H1 (cell line): ENCODE data around the gene ETV1. TPM values are rescaled to one million over a fixed set of nuclear protein-coding genes. Genes with fewer than 3 reads are reported as not detected.

Experiments used
- CTCF ChIA-PET: fragments of 300-600 bp; sonication (Branson Sonifier 250); formaldehyde crosslinking; loops from one replicate; lab custom pipeline; 2021; ENCODE audit not compliant: partially characterized antibody; lab: Charles Lee
- POLR2A ChIA-PET: fragments of 300-600 bp; sonication (Branson Sonifier 250); formaldehyde crosslinking; loops from one replicate; lab custom pipeline; 2021; ENCODE audit warnings: inconsistent platforms; ENCODE audit not compliant: partially characterized antibody; lab: Charles Lee
- DNase-seq, 2 experiments: peaks; one replicate each; pipeline versions ENCODE4 v3.0.0 to v3.0.0-alpha.2; 2010 to 2022; ENCODE audit warnings: low spot score in 2 of 2, low read depth in 1 of 2, mixed read lengths in 1 of 2
- FAIRE-seq: peaks from 2 replicates; lab custom pipeline; 2011; peaks lifted over from hg19 to GRCh38; lab: Jason Lieb, UNC
- H2AFZ ChIP-seq: 2 replicates; pipeline ENCODE4 v1.8.1; 2012; ENCODE audit warnings: low read length, inconsistent platforms
- H2AK5ac ChIP-seq: 2 replicates; pipeline ENCODE4 v1.6.1; 2013; ENCODE audit warnings: low read depth, low read length
- H2BK120ac ChIP-seq: replicated peaks from 2 replicates; pipeline ENCODE3; 2013; ENCODE audit warnings: low read depth, low read length, inconsistent platforms
- H2BK12ac ChIP-seq: 2 replicates; pipeline ENCODE4 v1.6.1; 2013; ENCODE audit warnings: low read depth, low read length
- H2BK15ac ChIP-seq: 2 replicates; pipeline ENCODE4 v1.6.1; 2013; ENCODE audit warnings: low read length
- H2BK20ac ChIP-seq: 2 replicates; pipeline ENCODE4 v1.6.1; 2013; ENCODE audit warnings: low read length
- H2BK5ac ChIP-seq: 2 replicates; pipeline ENCODE4 v1.6.1; 2013; ENCODE audit warnings: low read depth, low read length
- H3K14ac ChIP-seq: 2 replicates; pipeline ENCODE4 v1.6.1; 2013; ENCODE audit warnings: inconsistent platforms; ENCODE audit not compliant: insufficient read length
- H3K18ac ChIP-seq: 2 replicates; pipeline ENCODE4 v1.6.1; 2013; ENCODE audit warnings: low read length; ENCODE audit errors: extremely low read depth
- H3K23ac ChIP-seq: 2 replicates; pipeline ENCODE4 v1.6.1; 2013; ENCODE audit warnings: inconsistent platforms; ENCODE audit not compliant: insufficient read length
- H3K23me2 ChIP-seq: 2 replicates; pipeline ENCODE4 v1.6.1; 2013; ENCODE audit warnings: low read depth, low read length
- H3K27ac ChIP-seq: 2 replicates; pipeline ENCODE4 v1.6.1; 2011; ENCODE audit warnings: low read depth, low read length, inconsistent platforms
- H3K27me3 ChIP-seq, 4 experiments: replicated peaks in 1 of 4; 1 replicate in 1 of 4; 2 replicates in 3 of 4; pipeline versions ENCODE4 v1.6.1 to v1.8.1; 2011 to 2013; ENCODE audit warnings: low read length in 3 of 4, mild to moderate bottlenecking in 3 of 4, inconsistent platforms in 2 of 4, mixed read lengths in 2 of 4, moderate library complexity in 1 of 4; ENCODE audit not compliant: control insufficient read depth in 3 of 4, insufficient read depth in 3 of 4; ENCODE audit errors: extremely low read depth in 1 of 4
- H3K36me3 ChIP-seq, 4 experiments: 2 replicates each; pipeline versions ENCODE4 v1.6.1 to v1.8.1; 2011 to 2013; ENCODE audit warnings: mild to moderate bottlenecking in 4 of 4, low read length in 3 of 4, moderate library complexity in 2 of 4, control low read depth in 1 of 4, inconsistent platforms in 1 of 4; ENCODE audit not compliant: insufficient read depth in 4 of 4, control insufficient read depth in 2 of 4
- H3K4ac ChIP-seq: replicated peaks from 2 replicates; pipeline ENCODE3; 2013; ENCODE audit warnings: low read length, low read depth, mixed read lengths, inconsistent platforms; ENCODE audit not compliant: insufficient read length
- H3K4me1 ChIP-seq, 4 experiments: replicated peaks in 1 of 4; 1 replicate in 1 of 4; 2 replicates in 3 of 4; pipeline versions ENCODE4 v1.6.1 to v1.8.1; 2011 to 2013; ENCODE audit warnings: low read length in 3 of 4, inconsistent platforms in 2 of 4, mixed read lengths in 1 of 4; ENCODE audit not compliant: insufficient read depth in 4 of 4, control insufficient read depth in 3 of 4
- H3K4me2 ChIP-seq, 2 experiments: 2 replicates each; pipeline versions ENCODE4 v1.6.1 to v1.8.1; 2011 to 2013; ENCODE audit warnings: low read depth in 2 of 2, low read length in 2 of 2, control low read depth in 1 of 2, inconsistent platforms in 1 of 2, mild to moderate bottlenecking in 1 of 2; ENCODE audit not compliant: insufficient read depth in 1 of 2
- H3K4me3 ChIP-seq, 4 experiments: fragments of 200-600, 300-600 bp in 1 of 4; sonication (generic), shearing (Covaris generic), sonication (Bioruptor Twin) in 1 of 4; 2 replicates each; pipeline versions ENCODE4 v1.5.1 to v1.8.1; 2011 to 2016; ENCODE audit warnings: low read length in 4 of 4, low read depth in 3 of 4, control low read depth in 2 of 4, inconsistent platforms in 2 of 4, mild to moderate bottlenecking in 2 of 4, mixed read lengths in 1 of 4, moderate library complexity in 1 of 4; ENCODE audit not compliant: insufficient read depth in 2 of 4; ENCODE audit errors: extremely low read depth in 1 of 4
- H3K56ac ChIP-seq: replicated peaks from 2 replicates; pipeline ENCODE3; 2013; ENCODE audit warnings: low read depth, mild to moderate bottlenecking, mixed read lengths, low read length, inconsistent platforms; ENCODE audit not compliant: insufficient read length
- H3K79me1 ChIP-seq: 2 replicates; pipeline ENCODE4 v1.6.1; 2013; ENCODE audit warnings: low read depth, low read length, control low read depth
- H3K79me2 ChIP-seq, 2 experiments: 2 replicates each; pipeline versions ENCODE4 v1.6.1 to v1.8.1; 2012 to 2013; ENCODE audit warnings: low read length in 2 of 2, mild to moderate bottlenecking in 2 of 2, inconsistent platforms in 1 of 2; ENCODE audit not compliant: insufficient read depth in 2 of 2, control insufficient read depth in 1 of 2
- H3K9ac ChIP-seq, 4 experiments: replicated peaks in 1 of 4; 1 replicate in 1 of 4; 2 replicates in 3 of 4; pipeline versions ENCODE4 v1.6.1 to v1.8.1; 2011 to 2013; ENCODE audit warnings: low read depth in 3 of 4, low read length in 3 of 4, control low read depth in 2 of 4, mild to moderate bottlenecking in 2 of 4, moderate library complexity in 2 of 4, inconsistent platforms in 1 of 4; ENCODE audit errors: extremely low read depth in 1 of 4
- H3K9me3 ChIP-seq, 2 experiments: 2 replicates each; pipeline versions ENCODE4 v1.6.1 to v1.8.1; 2012 to 2013; ENCODE audit warnings: mild to moderate bottlenecking in 2 of 2, moderate library complexity in 2 of 2, control low read depth in 1 of 2, inconsistent platforms in 1 of 2, low read depth in 1 of 2, low read length in 1 of 2, mixed read lengths in 1 of 2; ENCODE audit not compliant: insufficient read depth in 2 of 2
- H4K20me1 ChIP-seq, 2 experiments: replicated peaks in 1 of 2; 2 replicates each; pipeline versions ENCODE3 to v1.8.1; 2011 to 2013; ENCODE audit warnings: inconsistent platforms in 2 of 2, low read length in 2 of 2, mild to moderate bottlenecking in 1 of 2; ENCODE audit not compliant: insufficient read depth in 2 of 2, control insufficient read depth in 1 of 2
- H4K5ac ChIP-seq: 2 replicates; pipeline ENCODE4 v1.6.1; 2013; ENCODE audit warnings: low read length, low read depth, mixed read lengths, inconsistent platforms; ENCODE audit not compliant: insufficient read length
- H4K8ac ChIP-seq: 2 replicates; pipeline ENCODE4 v1.8.0; 2013; ENCODE audit warnings: mild to moderate bottlenecking, moderate library complexity, low read length, inconsistent platforms; ENCODE audit not compliant: insufficient read depth; ENCODE audit errors: extremely low read depth
- H4K91ac ChIP-seq: replicated peaks from 2 replicates; pipeline ENCODE3; 2013; ENCODE audit warnings: low read length, mixed read lengths, inconsistent platforms; ENCODE audit not compliant: insufficient read length
- CHD2 ChIP-seq: IDR thresholded peaks from 2 replicates; pipeline ENCODE4 v1.6.1; 2012; ENCODE audit warnings: low read length, improper control_type of control experiment
- GTF2F1 ChIP-seq: IDR thresholded peaks from 2 replicates; pipeline ENCODE4 v1.6.1; 2012; ENCODE audit warnings: low read depth, low read length, improper control_type of control experiment, borderline replicate concordance
- POLR2A ChIP-seq, 2 experiments: IDR thresholded peaks; 1 replicate in 1 of 2; 2 replicates in 1 of 2; pipeline ENCODE4 v1.6.1; 2011; ENCODE audit warnings: low read depth in 2 of 2, low read length in 2 of 2, mild to moderate bottlenecking in 2 of 2; ENCODE audit errors: control extremely low read depth in 1 of 2
- YY1 ChIP-seq: IDR thresholded peaks from 2 replicates; pipeline ENCODE4 v1.6.1; 2011; ENCODE audit warnings: low read depth, mild to moderate bottlenecking, low read length
- WGBS, 2 experiments: shearing (Covaris generic) in 1 of 2; methylation state at CpG; one replicate each; pipeline versions ENCODE4 v1.1.6 to v1.1.7; 2013 to 2015; ENCODE audit warnings: low lambda C conversion rate in 2 of 2, mixed read lengths in 2 of 2, inconsistent platforms in 1 of 2, low coverage in 1 of 2, missing lambda C conversion rate in 1 of 2; ENCODE audit not compliant: insufficient replicate concordance in 2 of 2, insufficient coverage in 1 of 2, insufficient read length in 1 of 2; ENCODE audit errors: extremely low coverage in 1 of 2, missing lambda C conversion rate in 1 of 2; 5-methylcytosine and 5-hydroxymethylcytosine counted together
- polyA plus RNA-seq, 7 experiments: library from polyadenylated mRNA; depleted of rRNA in 3 of 7; stranded (reverse) in 5 of 7; unstranded in 2 of 7; fragments of >200 nt in 5 of 7; fragments of 200-250 nt in 2 of 7; gene quantifications; 1 replicate in 5 of 7; 2 replicates in 1 of 7; 4 replicates in 1 of 7; pipeline versions ENCODE4 v1.2.1 to v1.2.3, GENCODE V29; 2011 to 2013; ENCODE audit warnings: missing spikeins in 2 of 7, mixed read lengths in 2 of 7
- total RNA-seq: library from RNA; stranded (reverse); fragmentation: NEBNext Ultra II Directional; extraction: Animal tissue kit (Norgen Biotek cat#: 25700); gene quantifications from 2 replicates; pipeline ENCODE4 v1.2.1, GENCODE V29; 2021

ETV1 gene
- total and polyA plus RNA-seq, 2 of the 8 experiments (the other 6 are each of a cell fraction or from before 2014, with no cell fraction given), result 58.3 to 91.2 TPM

DNA sequence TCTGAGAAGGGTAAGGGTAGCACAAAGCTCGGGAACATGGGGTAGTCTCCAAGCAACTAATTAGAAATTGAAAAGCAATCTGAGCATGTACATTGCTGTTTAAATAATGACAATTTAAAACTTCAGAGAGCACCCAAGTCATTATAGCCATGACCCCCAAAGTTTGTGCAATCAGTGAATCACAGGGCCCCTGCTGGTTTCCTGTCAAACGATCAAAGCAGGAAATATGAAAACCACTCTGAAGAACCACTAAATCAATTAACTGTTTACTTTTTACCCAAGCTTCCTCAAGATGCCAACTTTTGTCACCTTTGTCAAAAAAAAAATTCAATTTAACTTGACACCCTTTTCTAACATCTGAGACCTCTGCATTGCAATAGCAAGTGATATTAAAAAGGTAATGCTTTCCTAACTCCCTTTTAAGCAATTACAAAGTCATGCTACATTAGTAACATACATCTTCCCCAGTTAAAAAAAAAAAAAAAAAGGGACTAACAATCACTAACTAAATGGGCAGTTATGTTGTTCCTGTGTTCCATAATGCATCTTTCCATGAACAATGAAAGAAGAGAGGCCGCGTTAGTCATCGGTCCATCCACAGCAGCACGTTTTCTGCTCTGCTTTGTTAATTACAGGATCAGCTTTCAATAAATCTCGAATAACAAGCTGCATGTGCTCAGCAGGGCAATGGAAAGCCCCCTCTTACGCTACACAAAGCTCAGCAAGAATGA is 80.6 kb downstream of the ETV1 start:
- H3K23ac ChIP-seq, result no peak overlapping the region
- TF ChIP-seq YY1 (no peak), CHD2 (no peak), GTF2F1 (no peak), POLR2A (IDR thresholded peaks at IDR 0.05; ENCODE audit: control extremely low read depth in 1 of 2, low read depth in 2 of 2, low read length in 2 of 2) (no peak)
- H3K36me3 ChIP-seq, result peaks cover 0 to 30% (median 17%) of the 10 kb centered on the region in 4 experiments; a peak in 6 of 8 replicates
- no peak overlapping the region for H4K91ac ChIP-seq
- no peak overlapping the region for H2BK15ac ChIP-seq
- no peaks in the 10 kb centered on the region for H3K23me2 ChIP-seq
- no peaks in the 10 kb centered on the region for H3K79me1 ChIP-seq
- no peak overlapping the region for H3K27ac ChIP-seq
- H2BK5ac ChIP-seq, result no peak overlapping the region
- no peaks in the 10 kb centered on the region for H3K27me3 ChIP-seq
- H2BK120ac ChIP-seq, result no peak overlapping the region
- no peak for FAIRE-seq
- H3K4me1 ChIP-seq, result no peaks in the 10 kb centered on the region; a peak in 2 of 7 replicates
- no peak overlapping the region for H3K18ac ChIP-seq
- H3K9me3 ChIP-seq, result no peaks in the 10 kb centered on the region
- no peaks in the 10 kb centered on the region for H3K79me2 ChIP-seq
- no peak overlapping the region; a peak in 1 of 7 replicates for H3K9ac ChIP-seq
- WGBS, 2 experiments, result 85% methylated on average over 8 of the region's 8 CpGs; no CpG with 5 or more reads in 1 of the 2 experiments
- H4K20me1 ChIP-seq, result no peaks in the 10 kb centered on the region
- no peak overlapping the region for H2AK5ac ChIP-seq
- no peak overlapping the region for H2BK12ac ChIP-seq
- no peak for DNase-seq
- H3K4me3 ChIP-seq, result no peak overlapping the region
- no peak overlapping the region for H2BK20ac ChIP-seq
- no peak overlapping the region for H2AFZ ChIP-seq
- POLR2A ChIA-PET, result interaction anchor here (1.1 kb wide), 1 partner anchor 9 kb away, joined by 4 read pairs; no protein-coding TSS in a partner anchor
- CTCF ChIA-PET, result interaction anchor here (0.6 to 0.9 kb wide), 3 partner anchors 167 to 1390 kb away, joined by 3 to 5 read pairs (median 3); no protein-coding TSS in a partner anchor
- H4K8ac ChIP-seq, result no peak overlapping the region
- 0 out of 4 replicates have a peak overlapping the region, but pooled peaks of 1 of the 2 experiments have one; percentile 21 for H3K4me2 ChIP-seq
- no peak overlapping the region for H3K14ac ChIP-seq
- H4K5ac ChIP-seq, result no peak overlapping the region
- H3K4ac ChIP-seq, result no peak overlapping the region
- no peak overlapping the region for H3K56ac ChIP-seq
